Measurements from ENCODE around the gene TMEM203. TPM values are rescaled to one million over a fixed set of nuclear protein-coding genes. Genes with fewer than 3 reads are reported as not detected.

The TMEM203 gene, protein sequence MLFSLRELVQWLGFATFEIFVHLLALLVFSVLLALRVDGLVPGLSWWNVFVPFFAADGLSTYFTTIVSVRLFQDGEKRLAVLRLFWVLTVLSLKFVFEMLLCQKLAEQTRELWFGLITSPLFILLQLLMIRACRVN
- total RNA-seq (2022; extraction: Qiagen RNA extraction; ENCODE audit: low read depth) = 36.5 to 44.9 TPM (median 44.2 TPM) in 5 replicates

DNA sequence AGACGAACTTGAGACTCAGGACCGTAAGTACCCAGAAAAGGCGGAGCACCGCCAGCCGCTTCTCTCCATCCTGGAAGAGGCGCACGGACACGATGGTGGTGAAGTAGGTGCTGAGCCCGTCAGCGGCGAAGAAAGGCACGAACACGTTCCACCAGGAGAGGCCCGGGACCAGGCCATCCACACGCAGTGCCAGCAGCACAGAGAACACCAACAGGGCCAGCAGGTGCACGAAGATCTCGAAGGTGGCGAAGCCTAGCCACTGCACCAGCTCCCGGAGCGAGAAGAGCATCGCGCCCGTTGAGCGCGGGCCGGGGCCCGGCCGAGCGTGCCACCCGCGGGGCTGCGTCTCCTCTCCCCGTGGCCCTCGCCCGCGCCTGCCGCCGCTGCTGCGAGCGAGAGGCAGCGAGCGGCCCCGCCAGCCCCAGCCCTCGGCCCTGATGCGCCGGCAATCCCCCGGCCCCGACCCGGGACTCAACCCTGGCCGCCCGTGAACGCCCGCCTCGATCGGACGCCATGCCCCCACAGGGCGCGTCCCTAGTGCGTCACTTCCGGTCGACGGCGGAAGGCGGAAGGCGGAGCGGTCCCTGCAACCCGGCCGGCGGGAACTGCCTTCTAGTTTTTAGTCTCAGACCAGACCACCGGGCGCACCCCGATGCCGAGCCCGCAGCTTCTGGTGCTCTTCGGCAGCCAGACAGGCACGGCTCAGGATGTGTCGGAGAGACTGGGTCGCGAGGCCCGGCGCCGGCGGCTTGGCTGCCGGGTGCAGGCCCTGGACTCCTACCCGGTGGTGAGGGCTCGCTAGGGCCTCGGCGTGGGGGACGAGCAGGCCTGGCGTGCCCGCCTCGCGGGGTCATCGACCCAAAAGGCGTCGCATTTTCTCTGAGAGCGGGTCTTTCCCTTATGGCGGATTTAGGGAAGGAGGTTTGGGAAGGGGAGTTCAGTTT is at the start of gene TMEM203, which contains the start of gene NDOR1:
Gene TMEM203, minus strand, starts transcription at position 523 of the 944 bp plus-strand sequence. Its CDS starts 234 bp downstream, at position 289.
Gene NDOR1, plus strand, starts transcription at position 575 of the 944 bp plus-strand sequence. Its CDS starts 78 bp downstream, at position 653.

DNA sequence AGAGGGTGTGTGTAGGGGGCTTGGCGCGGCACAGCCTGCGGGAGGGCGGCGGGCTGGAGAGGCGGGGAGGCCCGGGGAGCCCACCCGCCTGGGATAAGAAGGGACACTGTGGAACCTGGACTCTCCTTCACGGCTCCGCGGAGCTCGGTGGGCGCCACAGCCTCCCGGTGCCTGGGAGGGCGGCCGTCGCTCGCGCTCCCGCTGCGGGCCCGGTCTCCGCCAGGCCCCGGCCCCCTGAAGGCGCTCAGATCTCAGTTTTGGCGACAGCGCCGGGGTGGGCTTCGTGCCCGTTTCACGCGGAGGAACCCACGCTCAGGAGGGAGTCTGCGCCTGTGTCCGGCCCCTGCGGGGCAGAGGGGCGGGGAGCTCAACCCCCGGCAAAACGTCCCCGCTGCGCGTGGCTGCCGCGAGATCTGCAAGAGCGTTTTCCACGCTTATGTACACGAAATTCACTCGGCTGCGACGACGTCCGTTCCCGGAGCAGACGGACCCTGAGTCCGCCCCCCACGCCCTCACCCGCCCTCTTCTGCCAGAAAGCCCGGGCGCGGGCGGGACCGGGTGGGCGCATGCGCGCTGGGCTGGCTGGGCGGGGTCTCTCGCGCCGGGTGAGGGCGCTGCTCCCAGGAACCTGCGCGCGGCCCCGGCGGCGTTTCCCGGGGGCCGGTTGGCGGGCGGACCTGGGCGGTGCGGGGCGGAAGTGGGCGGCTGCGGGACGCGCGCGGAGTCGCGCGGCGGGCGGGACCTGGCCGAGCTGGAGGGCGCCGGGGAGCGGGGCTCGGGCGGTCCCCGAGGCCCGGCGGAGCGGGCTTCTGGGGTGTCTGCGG is 49.4 kb upstream of the TMEM203 start, which contains the start of gene NELFB:
Gene NELFB, plus strand, starts transcription at position 704 of the 824 bp plus-strand sequence.

DNA sequence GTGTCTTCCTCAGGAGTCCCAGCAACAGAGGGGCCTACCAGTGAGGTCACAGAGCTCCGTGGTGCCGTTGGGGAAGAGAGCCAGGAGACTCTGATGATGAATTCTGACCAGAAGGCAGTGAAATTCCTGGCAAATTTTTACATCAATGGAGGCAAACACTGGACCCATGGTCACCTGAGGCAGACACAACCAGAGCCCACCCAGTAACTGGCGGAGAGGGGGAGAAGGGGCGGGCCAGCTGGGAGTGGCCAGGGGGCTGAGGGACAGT is 45.7 kb upstream of the TMEM203 start, which contains the start of gene STPG3:
Gene STPG3, plus strand, starts transcription at position 93 of the 268 bp plus-strand sequence. Its CDS starts 1 bp downstream, at position 94.

DNA sequence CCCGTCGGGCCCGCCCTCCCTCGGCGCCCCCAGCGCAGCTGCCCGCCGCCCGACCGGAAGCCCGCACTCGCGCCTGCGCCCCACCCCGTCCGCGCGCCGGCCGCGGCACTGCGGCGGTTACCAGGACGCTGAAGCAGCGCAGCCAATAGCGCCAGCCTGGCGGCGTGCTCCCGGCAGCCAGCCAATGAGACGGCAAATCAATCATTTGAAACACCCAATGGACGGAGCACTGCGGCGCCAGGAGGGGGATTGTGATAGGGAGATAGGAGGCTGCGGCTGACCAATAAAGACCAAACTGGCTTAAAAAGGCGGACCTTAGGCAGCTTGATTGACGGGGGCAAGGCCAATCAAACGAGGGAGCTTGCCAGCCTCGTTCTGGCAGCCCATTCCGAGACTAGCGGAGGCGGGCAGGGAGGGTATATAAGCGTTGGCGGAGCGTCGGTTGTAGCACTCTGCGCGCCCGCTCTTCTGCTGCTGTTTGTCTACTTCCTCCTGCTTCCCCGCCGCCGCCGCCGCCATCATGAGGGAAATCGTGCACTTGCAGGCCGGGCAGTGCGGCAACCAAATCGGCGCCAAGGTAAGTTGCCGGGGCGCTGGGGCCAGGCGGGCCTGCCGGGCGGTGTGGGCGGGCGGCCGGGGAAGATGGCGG is 35.5 kb upstream of the TMEM203 start, which contains the start of gene TUBB4B:
Gene TUBB4B, plus strand, starts transcription at position 447 of the 649 bp plus-strand sequence. Its CDS starts 74 bp downstream, at position 521.

DNA sequence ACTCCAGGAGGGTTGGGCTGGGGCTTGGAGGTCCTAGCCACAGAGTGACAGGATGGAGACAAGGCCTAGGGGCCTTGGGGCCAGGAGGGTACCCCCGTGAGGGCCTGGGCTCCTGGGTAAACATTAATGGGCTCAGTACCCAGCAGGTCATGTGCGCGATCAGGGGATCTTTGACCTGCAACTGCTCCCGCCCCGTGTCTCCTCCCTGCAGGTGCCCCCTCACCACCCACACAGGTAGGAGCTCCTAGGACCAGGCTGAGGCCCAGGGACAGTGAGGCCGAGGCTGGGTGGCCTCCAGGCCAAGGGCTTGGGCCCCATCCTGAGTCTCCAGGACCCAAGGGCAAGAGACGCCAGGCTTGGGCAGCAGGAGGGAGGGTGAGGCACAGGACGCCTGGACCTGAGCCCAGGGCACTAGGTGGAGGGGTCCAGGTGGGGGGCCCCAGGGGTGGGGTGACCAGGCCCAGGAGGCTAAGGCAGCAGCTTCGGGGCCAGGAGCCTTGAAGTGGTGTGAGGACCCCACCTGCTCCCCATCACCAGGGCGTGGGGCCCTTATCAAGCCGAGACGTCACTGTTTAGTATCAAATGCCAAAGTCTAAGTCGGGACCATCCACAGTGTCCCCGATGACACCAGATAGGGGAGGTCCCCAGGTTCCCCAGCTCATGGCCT is 25.4 kb upstream of the TMEM203 start, which contains the start of gene SLC34A3:
Gene SLC34A3, plus strand, starts transcription at position 197 of the 667 bp plus-strand sequence. CDS start 802 bp downstream, outside the sequence.

DNA sequence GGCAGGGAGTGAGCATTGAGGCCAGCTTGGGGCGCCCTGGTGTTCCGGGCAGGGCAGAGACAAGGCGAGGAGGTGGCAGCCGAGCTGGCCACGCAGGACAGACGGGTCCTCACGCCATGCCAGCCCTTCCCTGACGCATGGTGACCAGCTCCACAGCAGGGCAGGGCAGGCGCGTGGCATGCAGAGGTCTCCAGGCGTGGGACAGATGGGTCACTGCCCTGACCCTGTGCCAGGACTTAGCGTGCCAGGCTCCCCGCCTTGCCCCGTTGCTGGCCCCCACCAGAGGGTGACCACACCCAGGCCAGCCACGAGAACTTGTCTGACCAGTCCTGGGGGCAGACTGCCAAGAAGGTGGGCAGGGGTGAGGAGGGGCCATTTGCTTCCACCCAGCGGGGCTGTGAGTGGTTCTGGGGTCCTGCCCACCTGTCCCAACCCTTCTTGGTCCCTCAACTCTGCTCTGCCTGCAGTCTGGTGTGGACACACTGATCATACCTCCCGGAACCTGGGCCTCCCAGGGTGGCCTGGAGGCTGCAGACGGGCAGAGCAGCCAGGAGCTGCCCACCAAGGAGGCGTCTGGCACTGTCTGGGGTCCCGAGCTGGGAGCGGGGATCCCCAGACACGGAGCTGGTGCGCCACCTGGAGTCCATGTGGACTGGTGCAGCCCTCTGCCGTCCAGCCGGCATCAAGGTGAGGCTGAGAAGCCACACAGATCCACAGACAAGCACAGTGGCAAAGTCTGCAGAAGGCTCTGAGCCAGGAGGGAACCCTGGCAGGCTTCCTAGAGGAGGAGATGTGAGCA is 21.8 kb upstream of the TMEM203 start, which contains the start of gene RNF224:
Gene RNF224, plus strand, starts transcription at position 449 of the 799 bp plus-strand sequence. CDS start 834 bp downstream, outside the sequence.

DNA sequence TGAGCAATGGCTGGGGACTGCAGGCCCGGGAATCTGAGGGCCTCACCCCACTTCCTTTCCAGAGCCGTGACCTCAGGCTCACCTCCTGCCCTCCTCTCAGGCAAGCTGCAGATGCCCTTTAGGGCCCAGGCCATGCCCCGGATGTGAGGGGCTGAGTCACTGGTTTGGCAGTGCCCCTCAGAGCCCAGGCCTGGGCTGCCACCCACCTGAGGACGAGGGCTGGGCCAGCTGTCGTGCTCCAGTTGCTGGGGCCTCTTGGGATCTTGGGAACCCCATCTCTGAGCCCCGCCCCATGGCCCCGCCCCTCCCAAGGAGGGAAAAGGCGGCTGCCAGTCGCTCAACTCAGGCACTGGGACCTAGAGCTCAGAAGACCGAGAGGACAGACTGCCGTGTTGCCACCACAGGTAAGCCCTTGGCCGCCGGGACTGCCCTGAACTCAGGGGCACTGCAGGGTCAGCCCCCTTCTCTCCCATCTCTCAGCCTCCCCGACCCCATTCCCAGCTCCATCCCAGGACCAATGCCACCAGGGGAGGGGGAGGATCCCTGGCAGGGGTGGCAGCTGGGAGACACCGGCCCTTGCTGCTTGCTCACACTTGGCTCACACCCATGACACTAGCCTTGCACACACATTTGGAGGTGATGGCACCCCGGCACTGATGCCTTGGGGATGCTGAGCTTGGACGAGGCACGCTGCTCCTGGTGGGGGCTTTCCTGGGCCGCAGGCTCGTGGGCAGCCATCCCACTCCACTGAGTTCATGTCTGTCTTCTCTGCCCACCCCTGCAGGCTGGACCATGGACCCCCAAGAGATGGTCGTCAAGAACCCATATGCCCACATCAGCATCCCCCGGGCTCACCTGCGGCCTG is 19.6 kb upstream of the TMEM203 start, which contains the start of gene CYSRT1:
Gene CYSRT1, plus strand, starts transcription at position 345 of the 865 bp plus-strand sequence. Its CDS starts 448 bp downstream, at position 793.

DNA sequence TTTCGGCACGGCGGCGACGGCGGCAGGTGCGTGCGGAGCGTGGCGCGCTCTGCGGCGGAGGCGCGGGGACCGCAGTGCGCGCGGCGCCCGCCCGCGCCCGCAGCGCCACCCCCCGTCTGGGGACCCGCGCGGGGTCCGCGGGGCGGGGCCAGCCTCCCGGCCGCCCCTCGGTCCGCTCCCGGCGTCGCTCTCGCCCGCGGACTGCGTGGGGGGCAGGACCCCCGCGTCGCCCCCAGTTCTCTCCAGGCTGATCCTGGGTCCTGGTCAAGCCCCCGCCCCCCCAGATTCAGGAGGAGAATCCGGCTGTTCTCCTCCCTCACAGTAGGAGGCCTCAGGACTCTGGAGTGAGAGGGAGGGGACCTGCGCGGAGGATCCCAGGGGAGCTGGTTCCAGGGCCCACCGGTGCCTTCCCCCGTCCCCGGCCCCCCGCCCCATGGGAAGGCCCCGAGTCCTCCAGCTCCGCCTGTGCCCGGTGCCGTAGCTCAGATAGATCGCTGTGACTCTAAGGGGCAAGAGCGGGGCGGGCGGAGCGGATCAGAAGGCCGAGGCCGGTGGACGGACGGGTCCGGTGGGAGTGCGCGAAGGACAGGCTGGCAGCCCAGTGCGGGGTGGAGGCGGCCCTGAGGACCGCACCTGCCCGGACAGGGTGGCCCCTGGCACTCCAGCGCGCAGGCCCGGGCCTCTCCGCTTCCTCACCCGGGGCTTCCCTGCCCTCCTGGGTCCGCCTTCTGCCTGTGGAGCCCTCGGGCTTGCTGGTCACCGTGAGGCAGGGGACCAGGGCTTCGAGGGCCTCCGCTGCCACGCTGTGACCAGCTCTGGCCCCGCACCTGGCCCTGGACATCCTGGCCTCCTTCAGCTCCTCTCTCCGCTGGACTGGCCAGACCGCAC is 17.0 kb upstream of the TMEM203 start, which contains the start of gene RNF208:
Gene RNF208, minus strand, starts transcription at position 51 of the 888 bp plus-strand sequence. CDS start 1,028 bp downstream, outside the sequence.

DNA sequence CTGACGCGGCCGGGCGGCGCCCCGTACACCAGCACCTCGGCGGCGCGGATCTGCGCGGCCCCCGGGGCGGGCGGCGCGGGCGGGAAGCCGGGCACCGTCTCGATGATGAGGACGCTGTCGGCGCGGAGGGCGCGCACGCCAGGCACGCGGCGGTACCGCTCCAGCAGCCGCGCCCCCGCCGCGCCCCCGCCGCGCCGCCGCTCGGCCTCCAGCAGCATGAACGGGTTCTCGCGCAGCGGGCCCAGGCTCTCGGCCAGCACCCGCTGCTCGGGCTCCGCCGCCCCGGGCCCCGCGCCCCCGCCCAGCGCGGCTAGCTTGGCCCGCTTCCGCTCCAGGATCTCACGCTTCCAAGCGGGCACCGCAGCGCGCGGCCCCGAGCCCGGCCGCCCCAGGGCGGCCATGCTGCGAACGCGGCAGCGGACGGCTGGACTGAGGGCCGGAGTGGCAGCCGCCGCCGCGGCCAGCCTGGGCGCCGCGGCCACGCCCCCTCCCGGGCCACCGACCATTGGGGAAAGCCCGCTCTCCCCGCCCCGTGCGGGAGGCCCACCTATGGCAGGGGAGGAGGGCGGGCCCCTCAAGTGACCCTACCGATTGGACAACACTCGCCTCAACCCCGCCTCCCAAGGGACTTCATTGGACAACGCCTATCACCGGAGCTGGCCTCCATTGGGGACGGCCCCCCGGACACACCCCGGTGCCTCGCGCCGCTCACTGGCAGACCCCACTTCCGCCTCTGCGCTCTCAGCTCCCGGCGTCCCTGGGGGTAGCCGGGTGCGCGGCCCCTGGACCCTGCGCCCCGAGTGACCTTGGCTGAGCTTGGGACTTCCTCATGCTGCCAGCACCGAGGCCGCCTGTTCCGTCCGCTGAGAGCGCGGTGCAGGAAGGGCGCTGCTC is 4.9 kb downstream of the TMEM203 start, which contains the start of gene TPRN:
Gene TPRN, minus strand, starts transcription at position 431 of the 894 bp plus-strand sequence. Its CDS starts 30 bp downstream, at position 401.

DNA sequence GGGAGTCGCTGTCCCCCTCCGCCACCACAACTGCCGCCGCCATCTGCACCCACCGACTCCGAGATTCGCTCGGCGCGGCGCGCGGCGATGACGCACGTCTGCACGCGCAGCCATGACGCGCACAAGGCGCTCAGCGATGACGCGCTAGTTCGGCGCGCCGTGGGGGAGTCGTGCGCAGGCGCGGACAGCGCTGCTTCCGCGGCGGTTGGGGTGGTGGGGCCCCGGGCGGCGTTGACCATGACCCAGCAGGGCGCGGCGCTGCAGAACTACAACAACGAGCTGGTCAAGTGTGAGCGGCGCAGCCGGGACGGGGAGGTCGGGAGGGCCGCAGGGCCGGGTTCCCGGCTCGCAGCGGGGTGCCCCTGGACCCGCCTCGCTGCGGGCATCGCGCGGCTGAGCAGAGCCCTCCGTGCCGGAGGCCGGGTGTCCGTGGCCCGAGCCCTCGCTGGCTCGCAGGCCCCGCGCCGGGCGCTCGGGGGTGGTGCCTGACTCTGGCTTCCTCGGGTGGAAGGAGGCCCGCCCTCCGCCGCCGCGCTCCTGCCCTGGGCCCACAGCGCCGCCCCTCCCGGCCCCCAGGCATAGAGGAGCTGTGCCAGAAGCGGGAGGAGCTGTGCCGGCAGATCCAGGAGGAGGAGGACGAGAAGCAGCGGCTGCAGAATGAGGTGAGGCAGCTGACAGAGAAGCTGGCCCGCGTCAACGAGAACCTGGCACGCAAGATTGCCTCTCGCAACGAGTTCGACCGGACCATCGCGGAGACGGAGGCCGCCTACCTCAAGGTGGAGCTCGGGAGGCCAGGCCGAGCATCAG is 16.8 kb downstream of the TMEM203 start, which contains the start of the genes ANAPC2 and SSNA1:
Gene ANAPC2, minus strand, starts transcription at position 71 of the 807 bp plus-strand sequence. Its CDS starts 28 bp downstream, at position 43.
Gene SSNA1, plus strand, starts transcription at position 187 of the 807 bp plus-strand sequence. Its CDS starts 51 bp downstream, at position 238.

DNA sequence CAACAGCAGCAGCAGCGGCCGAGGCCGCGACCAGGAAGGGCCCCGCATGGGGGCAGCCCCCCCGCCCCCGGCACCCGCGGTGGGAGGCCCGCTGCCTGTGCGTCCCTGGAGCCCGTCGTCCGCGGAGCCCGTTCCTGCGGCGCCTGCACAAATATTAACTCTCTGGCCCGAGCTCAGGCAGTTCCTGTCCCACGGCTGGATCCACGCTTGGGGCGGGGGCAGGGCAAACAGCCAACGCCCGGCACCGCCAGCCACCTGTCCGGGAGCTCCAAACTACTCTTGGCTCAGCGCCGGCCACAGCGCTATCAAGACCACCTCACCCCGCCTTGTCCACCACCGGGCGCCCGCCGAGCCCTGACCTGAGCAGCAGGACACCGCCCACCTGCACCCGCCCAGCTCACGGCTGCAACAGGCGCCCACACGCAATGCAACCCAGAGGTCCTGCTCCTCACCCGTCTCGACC is 35.5 kb downstream of the TMEM203 start, which contains the start of gene LRRC26:
Gene LRRC26, minus strand, starts transcription at position 156 of the 463 bp plus-strand sequence. Its CDS starts 108 bp downstream, at position 48.

Data from A549 treated with GW870086 at 1 μM for 4 hours (cell line).